ENCODE measurements around the gene LRMDA. TPM values are rescaled to one million over a fixed set of nuclear protein-coding genes. Genes with fewer than 3 reads are reported as not detected.

LRMDA gene
- total RNA-seq, 1 experiment from 2014 or later: 4.8 TPM

DNA sequence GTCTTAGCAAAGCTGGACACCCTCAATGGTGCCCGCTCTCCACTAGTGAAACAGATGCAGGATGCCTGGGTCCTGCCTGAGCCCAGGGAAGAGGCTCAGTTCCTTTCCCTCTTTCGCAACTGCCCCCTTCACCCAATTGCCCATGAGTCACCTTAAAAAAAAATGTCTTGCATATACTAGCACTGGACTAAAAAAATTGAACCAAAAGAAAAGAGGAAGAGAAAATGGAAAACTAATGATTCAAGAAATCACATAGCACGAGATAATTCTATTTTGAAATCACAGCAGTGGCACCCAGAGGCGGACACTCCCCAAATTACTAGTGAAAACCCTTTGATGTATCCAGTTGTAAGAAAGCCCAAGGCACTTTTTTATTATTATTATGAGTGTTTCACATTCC, 972.5 kb downstream of the LRMDA start:
- no peaks in the 10 kb centered on the region for H3K36me3 ChIP-seq (ENCODE audit: control insufficient read depth in 1 of 2, insufficient read depth in 2 of 2, low read length in 2 of 2)
- H3K9me2 ChIP-seq (ENCODE audit: insufficient read depth): no peaks in the 10 kb centered on the region
- TF ChIP-seq ZFX (IDR thresholded peaks at IDR 0.05) (no peak), ZNF274 (IDR thresholded peaks at IDR 0.05; ENCODE audit: low read depth, low read length) (no peak), ELF1 (IDR thresholded peaks at IDR 0.05; ENCODE audit: borderline replicate concordance, low read depth) (no peak), TCF7L2 (IDR thresholded peaks at IDR 0.05; ENCODE audit: borderline replicate concordance, extremely low read depth, insufficient read depth, insufficient read length) (no peak), ZBTB33 (IDR thresholded peaks at IDR 0.05; ENCODE audit: extremely low read depth, insufficient replicate concordance, low read length) (no peak), POLR2A (IDR thresholded peaks at IDR 0.05; ENCODE audit: borderline replicate concordance, extremely low read depth, insufficient read depth, insufficient read length) (no peak), CTCF (IDR thresholded peaks at IDR 0.05 in 2 of 3, conservative IDR thresholded peaks at IDR 0.05 in 1 of 3; ENCODE audit: borderline replicate concordance in 1 of 3, insufficient read depth in 1 of 3, low read depth in 2 of 3, low read length in 2 of 3) (no peak), CEBPB (IDR thresholded peaks at IDR 0.05; ENCODE audit: low read depth) (no peak), SIN3A (IDR thresholded peaks at IDR 0.05; ENCODE audit: low read depth) (no peak), YY1 (IDR thresholded peaks at IDR 0.05; ENCODE audit: extremely low read depth, insufficient replicate concordance, low read depth, low read length) (no peak), EGR1 (IDR thresholded peaks at IDR 0.05; ENCODE audit: low read depth) (no peak), JUND (IDR thresholded peaks at IDR 0.05) (no peak), RAD21 (IDR thresholded peaks at IDR 0.05; ENCODE audit: low read depth) (no peak), MAX (IDR thresholded peaks at IDR 0.05) (no peak), CBX3 (IDR thresholded peaks at IDR 0.05; ENCODE audit: low read depth) (no peak), FOSL1 (IDR thresholded peaks at IDR 0.05; ENCODE audit: low read depth) (no peak)
- no peak overlapping the region for H3K9ac ChIP-seq (ENCODE audit: low read length)
- ChIA-PET CTCF (no interaction called here), POLR2A (no interaction called here), RAD21 (ENCODE audit: low non-redundant PET in 1 of 2, low total read pairs in 2 of 2, uncharacterized antibody in 2 of 2, unreplicated experiment in 2 of 2) (no interaction called here)
- no peak for DNase-seq (ENCODE audit: low read depth, low spot score)
- BruUV-seq (replicated peaks): no TSS peak
- intact Hi-C loops (cut with micrococcal nuclease): no loop called here
- no peak overlapping the region for H3K4me2 ChIP-seq (ENCODE audit: low read length)
- no peak overlapping the region for H3K4me3 ChIP-seq (replicated peaks in 1 of 2; ENCODE audit: low read depth in 1 of 2, low read length in 2 of 2)
- no peaks in the 10 kb centered on the region for H3K79me2 ChIP-seq (ENCODE audit: insufficient read depth, low read length)
- no peak overlapping the region for H2AFZ ChIP-seq (ENCODE audit: low read depth, low read length, poor library complexity, severe bottlenecking)
- no peaks in the 10 kb centered on the region for H3K4me1 ChIP-seq (ENCODE audit: control insufficient read depth in 1 of 2, insufficient read depth in 2 of 2, low read length in 2 of 2)
- no peaks in the 10 kb centered on the region for H3K9me3 ChIP-seq (ENCODE audit: control insufficient read depth in 1 of 2, insufficient read depth in 1 of 2, low read depth in 1 of 2, low read length in 2 of 2)
- no peak for ATAC-seq
- no peak overlapping the region for H3K27ac ChIP-seq (ENCODE audit: low read depth, low read length)
- no peaks in the 10 kb centered on the region for H4K20me1 ChIP-seq (ENCODE audit: insufficient read depth)
- H3K27me3 ChIP-seq (ENCODE audit: insufficient read depth, low read length): peaks cover 22% of the 10 kb centered on the region; the same call in 1 of the 2 replicates

Measured in HCT116 (cell line).